Stimulated activated CD8-positive, alpha-beta memory T cell treated with anti-CD3 and anti-CD28 coated beads, Interleukin-15, amount 100 ng/mL, for 24 hours (primary cell): Measurements from ENCODE around the gene ARPP19.
"Not testable (repeated sequence)": the region's sequence is repeated elsewhere in the genome, so short reads cannot be mapped to it uniquely, and the experiment has no call there.

Experiments
- DNase-seq: peaks from one replicate; pipeline ENCODE4 v3.0.0-alpha.2; 2020; ENCODE audit warnings: low read depth

The ARPP19 gene, protein sequence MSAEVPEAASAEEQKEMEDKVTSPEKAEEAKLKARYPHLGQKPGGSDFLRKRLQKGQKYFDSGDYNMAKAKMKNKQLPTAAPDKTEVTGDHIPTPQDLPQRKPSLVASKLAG

DNA sequence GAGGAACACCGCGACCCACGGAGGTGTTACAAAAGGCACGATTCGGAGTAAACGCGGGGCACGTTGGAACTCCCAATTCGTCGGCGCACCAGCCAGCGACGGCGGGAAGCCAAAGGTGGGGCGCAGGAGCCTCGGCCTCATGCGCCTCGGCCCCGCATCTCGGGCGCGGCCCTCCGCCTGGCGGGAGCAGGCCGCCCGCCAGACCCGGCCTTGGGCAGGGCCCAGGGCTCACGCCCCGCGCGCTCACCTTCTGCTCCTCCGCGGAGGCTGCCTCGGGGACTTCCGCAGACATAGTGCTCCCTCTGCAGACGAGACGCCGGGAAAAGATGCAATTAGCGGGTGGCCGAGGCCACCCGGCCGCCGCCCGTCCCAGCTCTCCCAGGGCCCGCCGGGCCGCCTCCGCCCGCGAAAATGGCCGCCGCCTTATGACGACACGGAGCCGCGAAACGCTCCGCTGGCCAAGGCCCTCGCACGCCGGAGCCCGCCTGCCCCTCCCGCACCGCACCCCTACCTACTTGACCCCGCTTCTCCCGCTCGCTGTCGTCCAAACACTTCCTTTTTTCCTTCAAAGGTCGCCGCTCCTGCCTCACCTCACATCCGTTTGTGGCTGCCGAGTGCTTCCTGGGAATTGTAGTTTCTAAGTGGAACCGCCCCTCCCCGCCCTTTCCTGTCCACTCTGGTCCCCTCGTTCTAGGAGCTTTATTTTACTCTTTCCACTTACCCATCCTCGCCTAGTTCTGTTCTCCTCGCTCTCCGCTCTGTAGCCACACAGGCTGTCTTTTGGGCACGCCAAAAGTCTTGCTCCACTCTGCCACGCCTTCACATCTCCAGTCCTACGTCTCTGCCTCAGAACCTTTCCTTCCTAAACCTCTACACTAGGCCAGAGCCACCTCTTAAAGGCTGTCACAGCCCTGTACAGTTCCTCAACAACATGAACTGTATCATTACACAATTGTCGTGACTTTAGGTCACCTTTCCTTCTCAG, at the start of gene ARPP19:
ARPP19 (minus strand) TSS at position 430 of the 985 bp plus-strand sequence; CDS start at position 292, 138 bp downstream.
- peak; percentile 57 for DNase-seq

DNA sequence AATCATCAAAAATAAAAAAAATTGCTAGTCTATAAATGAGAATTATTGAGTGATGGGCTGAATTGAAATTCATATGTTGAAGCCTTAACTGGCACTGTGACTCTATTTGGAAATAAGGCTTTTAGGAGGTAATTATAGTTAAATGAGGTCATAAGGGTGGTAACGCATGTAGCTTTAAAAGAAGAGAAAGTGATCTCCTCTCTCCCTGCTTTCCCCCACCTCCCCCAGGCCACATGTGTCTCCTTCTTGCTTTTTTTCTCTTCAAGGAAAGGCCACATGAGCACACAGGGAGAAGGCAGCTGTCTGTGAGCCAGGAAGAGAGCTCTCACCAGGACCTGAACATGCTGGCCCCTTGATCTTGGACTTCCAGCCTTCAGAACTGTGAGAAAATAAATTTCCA, 48.2 kb upstream of the ARPP19 start:
- no peak for DNase-seq

DNA sequence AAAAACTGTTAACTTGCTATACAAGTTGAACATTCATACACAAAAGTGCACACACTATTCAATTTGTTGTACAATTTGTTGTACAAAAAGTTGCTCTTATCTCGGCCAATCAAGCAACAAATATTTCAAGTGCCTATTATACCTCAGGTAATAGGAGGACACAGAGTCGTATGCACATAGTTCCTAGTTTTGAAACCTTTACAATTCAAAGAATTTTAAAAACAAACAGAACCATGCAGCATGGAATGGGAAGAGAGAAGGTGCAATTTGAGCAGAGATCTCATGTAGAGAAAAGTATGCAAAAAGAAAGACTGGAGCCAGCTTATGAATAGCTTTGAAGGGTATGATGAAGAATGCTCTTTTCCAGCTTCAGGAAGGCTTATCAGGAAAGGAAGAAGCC, 46.5 kb upstream of the ARPP19 start:
- no peak for DNase-seq

- no peak for DNase-seq
Observed at GRCh38 chr15:52609593-52609992, 40.8 kb upstream of the ARPP19 start.

DNA sequence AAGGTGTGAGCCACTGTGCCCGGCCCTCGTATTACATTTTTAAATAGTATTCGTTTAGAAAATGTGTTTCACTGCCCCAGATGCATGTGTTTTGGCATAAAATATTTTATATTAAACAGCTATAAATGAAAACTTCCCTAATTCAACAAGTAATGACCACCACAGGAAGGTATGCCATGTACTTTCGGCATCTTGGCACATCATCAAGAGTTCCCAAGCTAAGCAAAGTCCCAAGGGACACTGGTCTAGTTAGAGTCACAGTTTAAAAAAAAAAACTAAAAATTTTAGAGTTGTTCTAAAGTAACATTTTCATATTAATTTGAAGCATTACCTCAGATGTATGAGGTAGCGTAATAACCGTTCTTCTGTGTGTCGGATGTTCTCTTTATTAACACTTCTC, 15.6 kb upstream of the ARPP19 start:
- no peak for DNase-seq

- no peak for DNase-seq
Observed at GRCh38 chr15:52579852-52580251, 11.0 kb upstream of the ARPP19 start.

DNA sequence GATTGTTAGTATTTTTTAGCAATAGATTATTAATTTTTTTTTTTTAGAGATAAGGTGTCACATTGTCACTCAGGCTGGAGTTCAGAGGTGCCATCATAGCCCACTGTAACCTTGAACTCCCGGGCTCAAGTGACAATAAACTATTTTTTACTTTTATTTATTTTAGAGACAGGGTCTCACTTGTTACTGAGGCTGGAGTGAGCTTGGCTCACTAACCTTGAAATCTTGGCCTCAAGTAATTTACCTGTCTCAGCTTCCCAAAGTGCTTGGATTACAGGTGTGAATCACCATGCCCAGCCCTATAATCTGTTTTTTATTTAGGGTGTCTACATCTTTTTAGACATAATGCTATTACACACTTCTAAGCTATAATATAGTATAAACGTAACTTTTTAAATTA, 7.9 kb upstream of the ARPP19 start:
- DNase-seq: no peak

DNA sequence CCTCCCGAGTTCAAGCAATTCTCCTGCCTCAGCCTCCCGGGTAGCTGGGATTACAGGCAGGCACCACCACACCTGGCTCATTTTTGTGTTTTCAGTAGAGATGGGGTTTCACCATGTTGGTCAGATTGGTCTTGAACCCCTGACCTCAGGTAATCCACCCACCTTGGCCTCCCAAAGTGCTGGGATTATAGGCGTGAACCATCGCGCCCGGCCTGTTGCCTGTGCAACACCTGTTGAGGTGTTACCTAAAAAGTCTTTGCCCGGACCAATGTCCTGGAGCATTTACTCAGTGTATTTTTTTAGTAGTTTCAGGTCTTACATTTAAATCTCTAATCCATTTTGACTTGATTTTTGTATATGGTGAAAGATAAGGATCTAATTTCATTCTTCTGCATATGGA, 6.7 kb upstream of the ARPP19 start:
- DNase-seq: not testable (repeated sequence)

- DNase-seq: no peak
Observed at GRCh38 chr15:52575072-52575471, 6.2 kb upstream of the ARPP19 start.

GRCh38 chr15:52574623-52575022, 5.8 kb upstream of the ARPP19 start:
- not testable (repeated sequence) for DNase-seq

DNA sequence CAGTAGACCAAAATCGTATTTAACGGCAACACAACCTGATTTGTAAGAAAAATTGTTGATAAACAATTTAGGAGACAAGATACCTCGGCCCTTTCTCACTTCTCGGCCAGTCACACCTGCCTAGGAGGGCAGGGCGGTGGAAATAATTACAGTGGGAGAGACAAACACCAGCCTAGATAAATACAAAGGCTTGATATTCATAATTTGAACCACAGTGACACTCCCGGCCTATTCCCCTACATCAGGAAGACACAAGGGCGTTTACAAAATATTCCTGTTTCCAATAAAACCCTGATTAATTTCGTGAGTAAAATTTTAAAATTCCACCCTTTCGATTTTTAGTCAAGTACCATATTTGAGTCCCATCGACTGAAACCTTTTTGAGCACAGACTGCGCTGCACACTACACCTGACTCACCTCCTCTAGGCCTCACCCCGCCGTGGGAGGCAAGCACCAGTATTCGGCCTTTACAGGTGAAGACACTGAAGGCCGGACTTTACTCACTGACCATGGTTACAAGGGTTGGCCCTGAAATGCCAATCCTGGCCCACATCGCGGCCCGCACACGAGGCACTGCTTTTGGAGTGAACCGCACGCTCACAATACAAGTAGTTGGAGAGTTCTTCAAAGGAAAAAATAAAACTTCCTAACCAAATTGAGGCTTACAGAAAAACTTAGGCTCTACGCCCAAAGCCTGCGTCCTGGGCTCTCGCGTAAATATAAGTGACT, 794 bp downstream of the ARPP19 start:
- no peak for DNase-seq

- DNase-seq: no peak
Observed at GRCh38 chr15:52566889-52567288, 1.9 kb downstream of the ARPP19 start.

- not testable (repeated sequence) for DNase-seq
Observed at GRCh38 chr15:52565417-52566358, 3.1 kb downstream of the ARPP19 start.

GRCh38 chr15:52563501-52564060, 5.2 kb downstream of the ARPP19 start:
- no peak for DNase-seq

DNA sequence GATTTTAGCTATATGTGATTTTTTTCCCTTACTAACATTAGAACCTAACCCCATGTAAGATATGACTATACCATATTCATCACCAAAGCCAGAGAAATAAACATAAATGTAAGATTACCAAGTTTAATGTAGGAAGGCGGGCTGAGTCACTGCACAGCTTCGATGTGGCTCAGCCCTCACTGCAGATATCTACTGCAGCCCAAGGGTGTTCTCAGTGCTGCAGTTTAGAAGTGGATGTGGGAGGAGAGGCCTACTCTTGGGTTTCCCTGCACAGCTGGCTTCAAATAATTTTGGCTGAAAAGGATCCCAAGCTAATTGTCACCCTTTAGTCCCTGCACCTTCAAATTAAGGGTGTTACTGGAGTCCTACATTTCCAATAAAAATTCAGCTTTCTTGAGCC, 9.3 kb downstream of the ARPP19 start:
- DNase-seq: no peak

DNA sequence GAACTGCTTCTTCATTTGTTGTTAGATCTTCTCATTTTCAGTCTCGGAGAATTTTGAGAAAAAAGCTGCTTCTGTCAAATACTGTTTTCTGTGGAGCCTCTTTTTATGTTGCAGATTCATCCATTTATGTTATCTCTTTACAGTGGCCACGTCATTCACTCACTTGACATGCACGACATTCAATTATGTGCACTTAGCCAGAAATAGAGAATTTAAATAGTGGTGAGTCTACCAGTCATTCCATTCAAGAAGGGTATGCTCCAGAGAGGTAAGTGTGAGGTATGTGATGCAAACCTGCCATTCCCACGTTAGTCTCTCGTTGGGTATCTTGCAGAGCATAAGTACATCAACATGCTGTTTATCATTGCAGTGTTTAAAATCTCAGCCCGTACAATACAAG, 9.8 kb downstream of the ARPP19 start:
- DNase-seq: no peak

DNA sequence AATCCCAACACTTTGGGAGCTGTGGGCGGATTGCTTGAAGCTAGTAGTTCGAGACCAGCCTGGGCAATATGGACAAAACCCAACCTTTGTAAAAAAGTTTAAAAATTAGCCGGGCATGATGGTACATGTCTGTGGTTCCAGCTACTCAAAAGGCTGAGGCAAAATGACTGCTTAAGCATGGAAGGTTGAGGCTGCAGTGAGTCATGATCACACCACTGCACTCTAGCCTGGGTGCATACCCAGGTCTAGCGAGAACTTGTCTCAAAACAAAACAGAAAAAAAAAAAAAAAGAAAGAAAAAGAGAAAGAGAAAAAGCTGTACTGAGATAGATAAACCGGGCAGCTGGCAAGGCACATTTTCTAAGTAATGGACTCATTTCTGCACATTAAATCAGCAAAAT, 10.6 kb downstream of the ARPP19 start:
- DNase-seq: no peak

DNA sequence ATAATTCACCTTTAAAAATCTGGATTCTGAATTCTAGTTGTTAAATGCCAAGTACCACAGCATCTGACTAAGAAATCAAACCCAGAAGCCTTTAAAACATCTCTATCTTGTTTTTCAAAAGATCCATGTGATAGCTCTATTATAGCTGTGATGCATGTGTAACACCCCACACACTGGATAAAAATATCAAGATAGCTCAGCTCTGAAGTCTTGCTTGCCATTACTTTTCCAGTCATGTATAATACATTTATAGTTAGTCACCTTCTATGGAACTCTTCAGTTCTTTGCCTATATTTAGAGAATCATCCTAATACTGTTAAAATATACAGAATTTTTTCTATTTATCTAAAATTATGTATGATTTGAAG, 11.6 kb downstream of the ARPP19 start:
- DNase-seq: no peak

GRCh38 chr15:52556524-52557273, 12.1 kb downstream of the ARPP19 start:
- DNase-seq: no peak

GRCh38 chr15:52552303-52552702, 16.5 kb downstream of the ARPP19 start:
- no peak for DNase-seq

DNA sequence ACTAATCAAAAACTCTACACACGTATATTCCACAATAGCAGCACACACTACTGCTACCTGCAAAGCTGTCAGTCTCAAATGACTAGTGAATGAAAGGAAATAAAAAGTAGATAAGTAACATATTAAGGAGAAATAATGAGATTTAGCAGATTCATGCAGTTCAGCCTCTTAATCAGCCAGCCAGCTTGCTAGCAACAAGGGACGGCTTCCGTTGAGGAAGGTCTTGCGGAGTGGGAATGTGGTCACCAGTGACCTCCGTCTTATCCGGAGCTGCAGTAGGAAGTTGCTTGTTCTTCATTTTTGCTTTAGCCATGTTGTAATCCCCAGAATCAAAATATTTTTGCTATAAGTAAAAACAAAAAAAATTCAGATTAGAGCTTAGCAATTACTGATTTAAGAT, 17.1 kb downstream of the ARPP19 start:
- DNase-seq: no peak
